Activated naive CD4-positive, alpha-beta T cell treated with anti-CD3 and anti-CD28 coated beads for 36 hours (primary cell): ENCODE measurements around the gene IPO7. TPM values are rescaled to one million over a fixed set of nuclear protein-coding genes. Genes with fewer than 3 reads are reported as not detected.

Source experiments
- CTCF ChIA-PET: fragments of 350-600 bp; sonication (Branson Sonifier 250); formaldehyde crosslinking; loops from one replicate; lab custom pipeline; 2021; ENCODE audit warnings: antibody characterized with exemption; lab: Charles Lee
- DNase-seq: peaks from one replicate; pipeline ENCODE4 v3.0.0-alpha.2; 2020
- H3K27ac Mint-ChIP-seq: one replicate; pipeline ENCODE4 v1.8.0; 2021; ENCODE audit warnings: mild to moderate bottlenecking, mixed read lengths
- H3K27me3 Mint-ChIP-seq: one replicate; pipeline ENCODE4 v1.8.0; 2021; ENCODE audit warnings: low read depth, mixed read lengths
- H3K36me3 Mint-ChIP-seq: one replicate; pipeline ENCODE4 v1.8.0; 2021; ENCODE audit warnings: low read depth, mixed read lengths
- H3K4me1 Mint-ChIP-seq: one replicate; pipeline ENCODE4 v1.8.0; 2021; ENCODE audit warnings: low read depth, mixed read lengths
- H3K4me3 Mint-ChIP-seq: one replicate; pipeline ENCODE4 v1.8.0; 2021; ENCODE audit warnings: mild to moderate bottlenecking, moderate library complexity, mixed read lengths
- H3K9me3 Mint-ChIP-seq: one replicate; pipeline ENCODE4 v1.8.0; 2021; ENCODE audit warnings: mixed read lengths
- intact Hi-C: fragments of 100-400 bp; cut with micrococcal nuclease; formaldehyde crosslinking; loops from one replicate; pipeline ENCODE4 v1.15.1; 2023
- total RNA-seq, 2 experiments: library from RNA; stranded (reverse); gene quantifications; one replicate each; pipeline ENCODE4 v1.2.3, GENCODE V29; 2021

The IPO7 gene
- total RNA-seq, 2 experiments from 2014 or later = 164 to 177 TPM

DNA sequence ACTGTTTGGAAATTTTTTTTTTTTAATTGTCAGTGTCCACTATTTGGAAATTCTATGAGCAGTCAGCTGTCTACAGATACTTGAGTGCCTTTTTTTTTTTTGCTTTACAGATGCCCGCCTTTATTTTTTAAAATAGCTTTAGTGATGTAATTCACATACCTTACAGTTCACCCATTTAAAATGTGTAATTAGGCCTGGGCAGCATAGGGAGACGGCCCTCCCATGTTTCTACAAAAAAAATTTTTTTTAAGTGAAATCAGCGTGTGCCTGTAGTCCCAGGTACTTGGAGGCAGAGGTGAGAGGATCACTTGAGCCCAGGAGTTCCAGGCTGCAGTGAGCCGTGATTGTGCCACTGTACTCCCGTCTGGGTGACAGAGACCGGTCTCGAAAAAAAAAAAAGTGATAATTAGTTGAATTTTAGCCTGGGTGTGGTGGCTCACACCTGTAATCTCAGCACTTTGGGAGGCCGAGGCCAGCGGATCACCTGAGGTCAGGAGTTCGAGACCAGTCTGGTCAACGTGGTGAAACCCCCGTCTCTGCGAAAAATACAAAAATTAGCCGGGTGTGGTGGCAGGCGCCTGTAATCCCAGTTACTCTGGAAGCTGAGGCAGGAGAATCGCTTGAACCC, 77.8 kb downstream of the IPO7 start:
- CTCF ChIA-PET = interaction anchor here (0.6 kb wide), 2 partner anchors 135 to 402 kb away, joined by 4 to 5 read pairs; no protein-coding TSS in a partner anchor
- intact Hi-C loops = loop anchor here (5.0 kb wide), 3 partner anchors 460 to 1075 kb away; partner anchors contain the start of genes ADM and NRIP3
- Mint-ChIP-seq H3K4me1 (peaks cover 27% of the 10 kb centered on the region), H3K9me3 (no peaks in the 10 kb centered on the region), H3K36me3 (peaks cover 9% of the 10 kb centered on the region), H3K27ac (peak overlapping the region; percentile 99), H3K27me3 (no peaks in the 10 kb centered on the region), H3K4me3 (peak overlapping the region; percentile 96)
- no peak for DNase-seq

DNA sequence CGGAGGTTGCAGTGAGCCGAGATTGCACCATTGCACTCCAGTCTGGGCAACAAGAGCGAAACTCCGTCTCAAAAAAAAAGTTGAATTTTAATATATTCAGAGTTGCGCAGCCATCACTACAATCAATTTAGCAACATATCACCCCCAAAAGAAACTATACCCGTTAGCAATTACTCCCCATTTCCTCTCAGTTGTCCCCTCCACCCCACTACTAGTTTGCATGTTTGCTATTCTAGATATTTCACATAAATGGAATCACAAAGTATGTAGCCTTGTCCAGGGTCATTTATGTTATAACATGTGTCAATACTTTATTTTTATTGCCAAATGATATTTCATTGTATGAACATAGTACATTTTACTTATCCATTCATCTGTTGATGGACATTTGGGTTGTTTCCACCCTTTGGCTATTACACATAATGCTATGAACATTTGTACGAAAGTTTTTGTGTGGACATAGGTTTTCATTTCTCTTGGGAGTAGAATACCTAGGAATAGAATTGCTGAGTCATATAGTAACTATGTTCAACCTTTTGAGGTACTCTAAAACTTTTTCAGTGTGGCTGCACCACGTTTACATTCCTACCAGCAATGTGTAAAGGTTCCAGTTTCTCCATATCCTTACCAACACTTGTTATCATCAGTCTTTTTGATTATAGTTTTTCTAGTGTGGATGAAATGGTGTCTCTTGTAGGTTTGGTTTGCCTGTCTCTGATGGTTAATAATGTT, 78.5 kb downstream of the IPO7 start:
- Mint-ChIP-seq H3K27ac (peak overlapping the region; percentile 83), H3K9me3 (no peaks in the 10 kb centered on the region), H3K4me3 (peak overlapping the region; percentile 61), H3K27me3 (no peaks in the 10 kb centered on the region), H3K36me3 (peaks cover 12% of the 10 kb centered on the region), H3K4me1 (peaks cover 29% of the 10 kb centered on the region)
- CTCF ChIA-PET = no interaction called here
- DNase-seq = no peak
- intact Hi-C loops = loop anchor here (5.0 kb wide), 3 partner anchors 461 to 1074 kb away; partner anchors contain the start of genes ADM and NRIP3

DNA sequence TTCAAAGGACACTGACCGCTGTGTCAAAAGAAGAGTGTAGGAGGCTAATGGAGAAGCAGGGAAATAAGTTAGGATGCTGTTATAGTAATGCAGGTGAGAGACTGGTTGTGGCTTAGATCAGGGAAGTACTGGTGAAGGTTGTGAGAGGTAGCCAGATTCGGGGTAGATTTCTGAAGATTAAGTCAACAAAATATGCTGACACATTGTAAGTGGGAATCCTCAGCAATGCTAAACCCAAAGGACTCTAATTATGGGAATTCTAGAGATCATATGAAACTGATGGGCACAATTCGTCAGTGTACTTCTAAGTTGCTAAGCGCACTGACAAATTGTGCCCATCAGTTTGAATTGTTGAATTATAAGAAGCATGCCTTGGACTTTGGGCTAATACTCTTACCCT, 86.3 kb downstream of the IPO7 start:
- intact Hi-C loops = no loop called here
- Mint-ChIP-seq H3K27ac (no peak overlapping the region), H3K4me1 (peaks cover 5% of the 10 kb centered on the region), H3K9me3 (no peaks in the 10 kb centered on the region), H3K4me3 (no peak overlapping the region), H3K27me3 (no peaks in the 10 kb centered on the region), H3K36me3 (peaks cover 23% of the 10 kb centered on the region)
- CTCF ChIA-PET = no interaction called here
- DNase-seq = no peak

DNA sequence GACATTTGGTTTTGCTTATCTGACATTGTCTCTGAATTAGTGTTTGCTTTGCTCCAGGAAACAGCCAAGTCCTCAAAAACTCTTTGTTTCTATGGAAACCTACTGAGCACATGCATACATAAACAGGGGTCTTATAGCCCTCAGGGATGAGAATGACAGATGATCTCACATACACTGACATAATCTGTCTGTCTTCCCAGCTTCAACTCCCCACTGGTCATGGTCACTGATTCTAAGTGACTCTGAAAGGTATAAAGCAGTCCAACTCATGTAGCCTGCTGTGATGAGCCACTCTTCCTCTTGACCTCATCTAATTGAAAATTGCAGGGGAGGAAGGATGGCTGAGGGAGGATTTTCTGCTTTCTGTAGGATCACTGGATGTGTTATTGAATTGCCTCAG, 89.0 kb downstream of the IPO7 start:
- Mint-ChIP-seq H3K36me3 (peaks cover 26% of the 10 kb centered on the region), H3K4me3 (no peak overlapping the region), H3K9me3 (no peaks in the 10 kb centered on the region), H3K27me3 (no peaks in the 10 kb centered on the region), H3K27ac (no peak overlapping the region), H3K4me1 (no peaks in the 10 kb centered on the region)
- no peak for DNase-seq
- CTCF ChIA-PET = no interaction called here
- intact Hi-C loops = no loop called here

DNA sequence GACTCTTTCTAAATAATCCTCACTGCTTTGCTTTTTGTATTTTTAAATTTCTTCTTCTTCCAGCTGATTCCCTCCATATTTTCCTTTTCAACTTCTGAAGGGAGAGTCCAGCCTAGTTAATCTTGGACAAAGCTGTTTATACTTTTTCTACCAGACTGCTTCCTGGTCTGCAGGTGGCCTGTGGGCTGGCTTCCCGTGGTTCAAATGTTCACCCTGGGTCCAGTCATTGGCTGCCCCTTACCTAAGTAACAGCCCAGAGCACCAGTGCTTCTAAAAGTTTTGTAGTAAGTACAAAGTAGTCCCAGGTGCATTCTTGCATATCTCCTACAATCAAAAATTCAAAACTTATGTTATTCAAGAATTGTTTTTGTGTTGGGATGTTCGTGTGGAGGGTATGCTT, 95.4 kb downstream of the IPO7 start:
- H3K4me3 Mint-ChIP-seq = no peak overlapping the region
- no peaks in the 10 kb centered on the region for H3K4me1 Mint-ChIP-seq
- H3K36me3 Mint-ChIP-seq = peaks cover 15% of the 10 kb centered on the region
- H3K9me3 Mint-ChIP-seq = no peaks in the 10 kb centered on the region
- DNase-seq = no peak
- intact Hi-C loops = no loop called here
- H3K27me3 Mint-ChIP-seq = no peaks in the 10 kb centered on the region
- H3K27ac Mint-ChIP-seq = no peak overlapping the region
- CTCF ChIA-PET = interaction anchor here (1.0 to 1.6 kb wide), 2 partner anchors 24 to 55 kb away, joined by 4 to 5 read pairs; no protein-coding TSS in a partner anchor

DNA sequence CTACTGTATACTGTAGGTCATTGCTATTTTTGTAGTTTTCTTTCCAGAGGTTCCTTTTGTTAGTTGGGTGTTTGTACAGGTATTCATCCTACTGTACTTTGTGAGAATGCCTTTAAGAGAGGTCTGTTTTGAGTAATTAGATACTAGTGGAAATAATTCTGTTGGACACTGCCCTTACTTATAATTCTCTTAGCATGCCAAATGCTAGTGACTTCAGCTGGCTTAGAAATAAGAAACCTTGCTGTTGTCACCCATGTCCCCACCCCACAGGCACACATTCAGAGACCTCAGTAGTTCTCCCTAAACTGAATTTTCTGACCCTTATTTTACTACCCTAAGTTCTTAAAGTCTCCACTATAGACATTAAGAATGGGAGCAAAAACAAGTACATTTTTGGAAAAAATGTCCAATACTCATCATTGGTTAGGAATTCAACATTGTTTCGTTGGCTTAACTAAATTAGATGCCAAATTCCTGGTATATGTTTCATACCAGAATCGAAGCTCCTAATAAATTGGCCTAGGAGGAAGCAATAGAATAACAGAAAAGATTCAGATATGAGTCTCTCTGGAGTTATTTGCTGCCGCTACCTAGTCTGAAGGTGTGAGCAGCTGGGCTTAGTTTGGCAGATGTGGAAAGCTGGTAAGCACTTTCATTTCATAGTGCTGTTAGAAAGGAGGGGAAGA, 104.8 kb downstream of the IPO7 start:
- Mint-ChIP-seq H3K27ac (no peak overlapping the region), H3K36me3 (peaks cover 11% of the 10 kb centered on the region), H3K27me3 (no peaks in the 10 kb centered on the region), H3K4me1 (no peaks in the 10 kb centered on the region), H3K9me3 (no peaks in the 10 kb centered on the region), H3K4me3 (no peak overlapping the region)
- CTCF ChIA-PET = interaction anchor here (0.9 to 1.5 kb wide), 4 partner anchors 18 to 137 kb away, joined by 3 to 6 read pairs (median 3); no protein-coding TSS in a partner anchor
- no peak for DNase-seq
- intact Hi-C loops = no loop called here

DNA sequence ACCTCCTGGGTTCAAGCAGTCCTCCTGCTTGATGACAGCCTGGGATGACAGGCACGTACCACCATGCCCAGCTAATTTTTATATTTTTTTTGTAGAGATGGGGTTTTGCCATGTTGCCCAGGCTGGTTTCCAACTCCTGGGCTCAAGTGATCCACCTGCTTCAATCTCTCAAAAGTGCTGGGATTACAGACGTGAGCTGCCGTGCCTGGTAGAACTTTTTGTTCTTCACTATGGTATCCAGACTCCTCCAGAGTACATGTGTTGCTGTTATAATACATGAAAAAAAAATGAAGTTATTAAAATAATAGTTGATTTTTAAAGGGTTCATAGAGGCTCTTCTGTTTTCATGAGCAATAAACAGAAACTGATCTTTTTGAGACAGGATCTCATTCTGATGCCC, 105.9 kb downstream of the IPO7 start:
- no peaks in the 10 kb centered on the region for H3K4me1 Mint-ChIP-seq
- H3K27ac Mint-ChIP-seq = no peak overlapping the region
- H3K4me3 Mint-ChIP-seq = no peak overlapping the region
- peaks cover 11% of the 10 kb centered on the region for H3K36me3 Mint-ChIP-seq
- H3K9me3 Mint-ChIP-seq = no peaks in the 10 kb centered on the region
- DNase-seq = no peak
- CTCF ChIA-PET = interaction anchor here (0.9 to 1.5 kb wide), 2 partner anchors 17 to 32 kb away, joined by 3 to 6 read pairs; no protein-coding TSS in a partner anchor
- no peaks in the 10 kb centered on the region for H3K27me3 Mint-ChIP-seq
- intact Hi-C loops = no loop called here

DNA sequence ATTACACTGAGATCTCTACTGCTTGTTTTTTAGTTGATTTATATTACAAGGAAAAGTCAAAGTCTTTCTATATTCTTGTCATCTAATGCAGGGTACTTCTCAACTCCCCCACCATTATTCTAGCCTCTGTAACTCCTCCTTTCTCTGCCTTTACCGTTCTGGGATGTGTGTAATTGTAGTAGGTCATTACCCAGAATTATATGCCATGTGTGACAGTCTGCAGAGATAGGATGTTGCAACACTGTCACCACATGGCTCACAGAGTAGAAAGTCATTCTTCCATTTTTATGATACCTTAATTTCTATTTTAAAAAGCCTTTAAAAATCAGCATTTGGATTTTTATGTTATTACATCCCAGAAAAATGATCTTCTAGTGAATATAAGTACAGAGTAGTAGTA, 109.0 kb downstream of the IPO7 start:
- CTCF ChIA-PET = interaction anchor here (0.9 kb wide), 1 partner anchor 13 kb away, joined by 3 read pairs; no protein-coding TSS in a partner anchor
- peaks cover 18% of the 10 kb centered on the region for H3K36me3 Mint-ChIP-seq
- H3K4me1 Mint-ChIP-seq = no peaks in the 10 kb centered on the region
- no peak overlapping the region for H3K27ac Mint-ChIP-seq
- intact Hi-C loops = no loop called here
- no peak for DNase-seq
- no peaks in the 10 kb centered on the region for H3K27me3 Mint-ChIP-seq
- H3K4me3 Mint-ChIP-seq = no peak overlapping the region
- no peaks in the 10 kb centered on the region for H3K9me3 Mint-ChIP-seq

DNA sequence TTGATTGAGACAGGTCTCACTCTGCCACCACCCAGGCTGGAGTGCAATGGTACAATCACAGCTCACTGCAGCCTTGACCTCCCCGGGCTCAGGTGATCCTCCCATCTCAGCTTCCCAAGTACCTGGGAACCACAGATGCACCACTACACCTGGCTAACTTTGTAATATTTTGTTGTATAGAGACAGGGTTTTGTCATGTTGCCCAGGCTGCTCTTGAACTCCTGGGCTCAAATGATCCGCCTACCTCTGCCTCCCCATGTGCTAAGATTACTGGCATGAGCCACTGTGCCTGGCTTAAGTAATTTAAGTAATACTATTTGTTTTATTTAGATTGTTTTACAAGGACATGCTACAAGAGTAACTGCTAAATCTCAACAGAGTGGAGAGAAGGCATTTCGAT, 109.9 kb downstream of the IPO7 start:
- Mint-ChIP-seq H3K4me1 (no peaks in the 10 kb centered on the region), H3K9me3 (no peaks in the 10 kb centered on the region), H3K27me3 (no peaks in the 10 kb centered on the region), H3K4me3 (no peak overlapping the region), H3K27ac (no peak overlapping the region), H3K36me3 (peaks cover 18% of the 10 kb centered on the region)
- CTCF ChIA-PET = no interaction called here
- DNase-seq = no peak
- intact Hi-C loops = no loop called here

DNA sequence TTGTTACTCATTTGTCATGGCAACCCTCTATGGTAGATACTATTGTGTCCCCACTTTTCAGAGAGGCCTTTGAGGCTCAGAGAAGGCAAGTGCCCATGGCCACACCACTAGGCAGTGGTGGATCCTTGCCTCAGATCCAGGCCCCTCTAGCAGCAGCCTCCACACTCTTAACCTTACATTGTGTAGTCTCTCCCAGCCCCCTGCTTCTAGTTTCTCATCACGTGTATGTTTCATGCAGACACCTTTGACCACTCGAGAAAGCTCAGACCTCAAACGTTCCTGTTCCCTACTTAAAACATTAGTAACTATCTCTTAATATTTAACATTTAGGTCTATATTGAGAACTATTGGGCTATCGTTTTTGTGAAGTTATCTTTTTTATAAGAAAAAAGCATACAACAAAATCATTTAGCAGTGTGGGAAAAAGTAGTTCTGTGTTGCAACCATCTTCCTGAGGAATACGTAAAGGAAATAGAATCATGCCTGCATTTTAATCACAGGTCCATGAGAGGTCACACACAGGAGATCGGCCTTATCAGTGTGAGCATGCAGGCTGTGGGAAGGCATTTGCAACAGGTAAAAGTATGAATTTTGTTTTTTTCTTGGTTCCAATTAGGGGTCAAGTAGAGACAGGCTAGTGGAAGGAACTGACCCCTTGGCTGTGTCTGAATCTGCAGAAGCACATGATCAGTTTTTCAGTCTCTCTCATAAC, 111.5 kb downstream of the IPO7 start:
- no peak for DNase-seq
- CTCF ChIA-PET = no interaction called here
- H3K27me3 Mint-ChIP-seq = no peaks in the 10 kb centered on the region

More for the DNA sequence above, 111.5 kb downstream of the IPO7 start:
- intact Hi-C loops = no loop called here
- Mint-ChIP-seq H3K4me3 (no peak overlapping the region), H3K36me3 (peaks cover 18% of the 10 kb centered on the region), H3K27ac (no peak overlapping the region), H3K9me3 (no peaks in the 10 kb centered on the region), H3K4me1 (no peaks in the 10 kb centered on the region)
